GM10248 (cell line): ENCODE measurements around the gene ARID5B.

Experiments
- CTCF ChIA-PET: fragments of 300-600 bp; sonication (Branson Sonifier 250); formaldehyde crosslinking; extraction: SDS; loops from one replicate; lab custom pipeline; 2021; ENCODE audit warnings: antibody characterized with exemption; lab: Yijun Ruan, JAX
- POLR2A ChIA-PET: fragments of 350-650 bp; sonication (Branson Sonifier 250); formaldehyde crosslinking; extraction: SDS; loops from one replicate; lab custom pipeline; 2020; ENCODE audit warnings: antibody characterized with exemption; lab: Yijun Ruan, JAX
- DNase-seq: peaks from one replicate; pipeline ENCODE4 v3.0.0; 2012; ENCODE audit errors: extremely low spot score
- CTCF ChIP-seq: IDR thresholded peaks from 2 replicates; pipeline ENCODE4 v1.5.1; 2012; ENCODE audit warnings: mild to moderate bottlenecking, low read depth; ENCODE audit errors: extremely low read depth, missing control alignments, control extremely low read depth

Gene ARID5B

GRCh38 chr10:61919646-61920215 lies 18.2 kb downstream of the ARID5B start:
- no peak for TF ChIP-seq CTCF
- ChIA-PET POLR2A (no interaction called here), CTCF (interaction anchor here (1.4 kb wide), 1 partner anchor 119 kb away, joined by 3 read pairs; no protein-coding TSS in a partner anchor)
- DNase-seq = no peak

GRCh38 chr10:61921143-61921542 lies 19.6 kb downstream of the ARID5B start:
- ChIA-PET CTCF (interaction anchor here (1.2 to 1.9 kb wide), 4 partner anchors 14 to 117 kb away, joined by 3 to 4 read pairs (median 3); no protein-coding TSS in a partner anchor), POLR2A (interaction anchor here (0.6 kb wide), 1 partner anchor 17 kb away, joined by 3 read pairs; no protein-coding TSS in a partner anchor)
- no peak for TF ChIP-seq CTCF
- DNase-seq = peak; percentile 31

GRCh38 chr10:61923210-61923949 lies 21.9 kb downstream of the ARID5B start:
- ChIA-PET CTCF (interaction anchor here (1.0 to 3.0 kb wide), 8 partner anchors 8 to 97 kb away, joined by 3 to 13 read pairs (median 4); no protein-coding TSS in a partner anchor), POLR2A (no interaction called here)
- no peak for DNase-seq
- TF ChIP-seq CTCF = no peak

GRCh38 chr10:61923950-61924274 lies 22.4 kb downstream of the ARID5B start:
- DNase-seq = no peak
- ChIA-PET POLR2A (no interaction called here), CTCF (interaction anchor here (1.0 to 3.0 kb wide), 7 partner anchors 9 to 52 kb away, joined by 3 to 13 read pairs (median 4); no protein-coding TSS in a partner anchor)
- no peak for TF ChIP-seq CTCF

GRCh38 chr10:61929555-61929954 lies 28.1 kb downstream of the ARID5B start:
- POLR2A ChIA-PET = no interaction called here
- CTCF ChIA-PET = interaction anchor here (1.0 to 1.8 kb wide), 4 partner anchors 10 to 113 kb away, joined by 3 to 4 read pairs (median 3); no protein-coding TSS in a partner anchor
- TF ChIP-seq CTCF = no peak
- DNase-seq = no peak

- TF ChIP-seq CTCF = no peak
- no peak for DNase-seq
- ChIA-PET CTCF (no interaction called here), POLR2A (interaction anchor here (0.7 kb wide), 1 partner anchor 23 kb away, joined by 3 read pairs; no protein-coding TSS in a partner anchor)
Observed at GRCh38 chr10:61931620-61932332, 30.3 kb downstream of the ARID5B start.
